Fibroblast of the aortic adventitia (primary cell): ENCODE measurements around the gene SLC37A3. TPM values are rescaled to one million over a fixed set of nuclear protein-coding genes. Genes with fewer than 3 reads are reported as not detected.

Experiments
- DNase-seq: peaks from one replicate; pipeline ENCODE4 v3.0.0-alpha.2; 2010; ENCODE audit warnings: low read depth
- H3K4me3 ChIP-seq: 2 replicates; pipeline ENCODE4 v1.5.1; 2011; ENCODE audit warnings: low read depth, mild to moderate bottlenecking, control low read depth, low read length, moderate library complexity
- total RNA-seq: library from RNA; depleted of rRNA; stranded (reverse); fragments of >200 nt; gene quantifications from 2 replicates; pipeline ENCODE4 v1.2.3, GENCODE V29; 2012; ENCODE audit warnings: low replicate concordance
- TF ChIP-seq, protein P1 (sequence below): IDR thresholded peaks from 2 replicates; pipeline ENCODE4 v1.5.1; 2011; ENCODE audit warnings: mild to moderate bottlenecking, low read length, control low read depth, inconsistent platforms; ENCODE audit not compliant: insufficient read depth

SLC37A3 gene
- total RNA-seq, 1 donor: 62.3 TPM

- no peak overlapping the region for H3K4me3 ChIP-seq
- DNase-seq: no peak
- TF ChIP-seq, protein P1, sequence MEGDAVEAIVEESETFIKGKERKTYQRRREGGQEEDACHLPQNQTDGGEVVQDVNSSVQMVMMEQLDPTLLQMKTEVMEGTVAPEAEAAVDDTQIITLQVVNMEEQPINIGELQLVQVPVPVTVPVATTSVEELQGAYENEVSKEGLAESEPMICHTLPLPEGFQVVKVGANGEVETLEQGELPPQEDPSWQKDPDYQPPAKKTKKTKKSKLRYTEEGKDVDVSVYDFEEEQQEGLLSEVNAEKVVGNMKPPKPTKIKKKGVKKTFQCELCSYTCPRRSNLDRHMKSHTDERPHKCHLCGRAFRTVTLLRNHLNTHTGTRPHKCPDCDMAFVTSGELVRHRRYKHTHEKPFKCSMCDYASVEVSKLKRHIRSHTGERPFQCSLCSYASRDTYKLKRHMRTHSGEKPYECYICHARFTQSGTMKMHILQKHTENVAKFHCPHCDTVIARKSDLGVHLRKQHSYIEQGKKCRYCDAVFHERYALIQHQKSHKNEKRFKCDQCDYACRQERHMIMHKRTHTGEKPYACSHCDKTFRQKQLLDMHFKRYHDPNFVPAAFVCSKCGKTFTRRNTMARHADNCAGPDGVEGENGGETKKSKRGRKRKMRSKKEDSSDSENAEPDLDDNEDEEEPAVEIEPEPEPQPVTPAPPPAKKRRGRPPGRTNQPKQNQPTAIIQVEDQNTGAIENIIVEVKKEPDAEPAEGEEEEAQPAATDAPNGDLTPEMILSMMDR: no peak
These were observed 63.8 kb downstream of the SLC37A3 start for GRCh38 chr7:140334341-140335057.

GRCh38 chr7:140333686-140334085 lies 64.6 kb downstream of the SLC37A3 start:
- DNase-seq: no peak
- TF ChIP-seq, protein P1: no peak
- H3K4me3 ChIP-seq: no peak overlapping the region

GRCh38 chr7:140333223-140333622 lies 65.1 kb downstream of the SLC37A3 start:
- DNase-seq: no peak
- TF ChIP-seq, protein P1: no peak

DNA sequence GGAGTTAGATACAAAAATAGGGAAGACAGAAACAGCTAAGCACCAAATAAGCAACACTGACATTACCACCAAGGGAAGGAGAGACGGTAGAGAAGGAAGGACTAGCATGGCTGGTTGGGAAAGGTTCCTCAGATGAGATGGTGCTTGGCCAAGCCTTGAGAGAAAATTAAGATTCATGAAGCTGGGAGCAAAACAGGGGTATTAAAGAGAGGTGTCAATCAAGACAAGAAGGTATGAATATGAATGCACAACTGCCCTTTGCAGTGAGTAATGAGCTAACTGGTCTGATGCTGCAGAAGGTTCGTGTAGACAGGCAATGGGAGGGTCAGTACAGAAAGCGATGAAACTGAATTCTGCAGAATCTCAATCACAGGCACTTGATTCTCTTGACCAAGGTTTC lies 67.7 kb downstream of the SLC37A3 start:
- TF ChIP-seq, protein P1: no peak
- H3K4me3 ChIP-seq: no peak overlapping the region
- no peak for DNase-seq

More at GRCh38 chr7:140333223-140333622, 65.1 kb downstream of the SLC37A3 start:
- H3K4me3 ChIP-seq: no peak overlapping the region

DNA sequence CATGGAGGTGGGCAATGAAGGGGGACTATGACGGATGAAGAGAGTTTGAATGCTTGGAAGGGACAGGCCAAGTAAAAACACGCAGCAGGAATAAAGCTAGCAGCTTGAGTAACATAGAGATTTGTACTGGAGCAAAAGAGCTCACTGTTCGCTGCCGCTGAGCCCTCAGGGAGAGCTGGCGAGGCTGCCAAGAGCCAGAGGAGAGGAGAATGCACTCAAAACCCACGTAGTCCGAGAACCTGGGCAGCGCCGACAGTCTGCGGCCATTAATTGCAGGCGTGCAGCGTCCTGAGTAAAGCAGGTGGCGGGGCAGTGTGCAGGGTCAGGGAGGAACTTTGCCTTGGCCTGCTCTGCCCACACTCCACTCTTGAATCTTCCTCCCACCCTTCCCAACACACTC lies 68.2 kb downstream of the SLC37A3 start:
- no peak for DNase-seq
- TF ChIP-seq, protein P1: no peak
- no peak overlapping the region for H3K4me3 ChIP-seq

- TF ChIP-seq, protein P1: no peak
- no peak overlapping the region for H3K4me3 ChIP-seq
- DNase-seq: no peak
These were observed 71.1 kb downstream of the SLC37A3 start for GRCh38 chr7:140327261-140327661.
